GM21360 (cell line): ENCODE measurements around the gene KIFC3.
"Not testable (repeated sequence)": the region's sequence is repeated elsewhere in the genome, so short reads cannot be mapped to it uniquely, and the experiment has no call there.

Experiments
- ATAC-seq: cut with Tn5 transposase; IDR thresholded peaks from one replicate; pipeline ENCODE4 v1.9.1; 2021; ENCODE audit warnings: mild to moderate bottlenecking, moderate library complexity; ENCODE audit not compliant: unreplicated experiment

Gene KIFC3

DNA sequence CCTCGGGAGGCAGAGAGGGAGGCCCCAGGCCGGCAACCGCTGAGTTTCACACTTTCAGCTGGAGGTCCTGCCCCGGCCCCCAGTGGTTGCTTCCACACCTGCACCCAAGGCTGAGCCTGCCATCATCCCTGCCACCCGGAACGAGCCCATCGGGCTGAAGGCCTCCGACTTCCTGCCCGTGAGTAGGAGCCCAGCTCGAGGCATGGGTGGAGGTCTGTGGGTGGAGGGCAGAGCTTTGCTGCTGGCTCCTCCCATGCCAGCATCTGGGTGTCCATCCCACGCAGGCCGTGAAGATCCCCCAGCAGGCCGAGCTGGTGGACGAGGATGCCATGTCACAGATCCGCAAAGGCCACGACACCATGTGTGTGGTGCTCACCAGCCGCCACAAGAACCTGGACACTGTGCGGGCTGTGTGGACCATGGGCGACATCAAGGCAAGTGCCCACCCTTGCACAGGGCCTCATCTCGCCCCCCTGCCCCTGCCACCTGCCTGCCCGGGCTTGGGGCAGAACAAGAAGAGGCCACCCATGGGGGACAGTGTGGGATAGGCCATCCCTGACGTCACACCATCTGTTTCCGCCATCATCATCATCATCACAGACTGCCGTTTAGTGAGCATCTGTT is 47.1 kb downstream of the KIFC3 start:
- ATAC-seq, result no peak

DNA sequence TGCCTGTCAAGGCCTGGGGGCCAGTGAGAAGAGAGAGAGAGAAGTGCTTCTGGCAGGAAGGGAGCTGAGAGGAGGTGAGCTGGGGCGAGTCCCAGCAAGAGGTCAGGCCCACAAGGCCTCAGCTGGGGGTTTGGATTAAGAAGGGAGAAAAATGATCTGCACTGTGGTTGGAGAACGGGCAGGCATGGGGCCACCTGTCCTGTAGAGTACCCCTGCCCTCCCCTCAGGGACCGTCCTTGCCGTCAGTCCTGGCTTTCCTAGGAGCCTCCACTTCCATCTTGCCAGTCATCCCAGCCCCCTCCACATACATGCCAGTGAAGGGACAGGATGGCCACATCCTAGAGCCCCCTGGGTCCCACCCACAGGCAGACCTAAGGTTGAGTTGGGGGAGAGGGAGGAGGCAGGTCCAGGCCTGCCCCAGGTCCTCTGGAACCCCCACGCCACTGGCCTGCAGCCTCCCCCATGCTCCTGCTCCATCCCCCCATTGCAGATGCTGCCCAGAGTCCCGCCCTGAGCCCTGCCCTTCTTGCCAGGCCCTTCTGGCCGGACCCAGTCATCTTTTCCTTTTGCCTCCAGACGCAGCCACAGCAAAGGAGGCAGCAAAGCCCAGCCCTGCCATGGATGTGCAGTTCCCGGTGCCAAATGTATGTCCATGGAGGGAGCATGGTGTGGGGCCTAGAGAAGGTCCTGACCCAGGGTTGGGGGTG is 47.8 kb downstream of the KIFC3 start:
- ATAC-seq, result no peak

DNA sequence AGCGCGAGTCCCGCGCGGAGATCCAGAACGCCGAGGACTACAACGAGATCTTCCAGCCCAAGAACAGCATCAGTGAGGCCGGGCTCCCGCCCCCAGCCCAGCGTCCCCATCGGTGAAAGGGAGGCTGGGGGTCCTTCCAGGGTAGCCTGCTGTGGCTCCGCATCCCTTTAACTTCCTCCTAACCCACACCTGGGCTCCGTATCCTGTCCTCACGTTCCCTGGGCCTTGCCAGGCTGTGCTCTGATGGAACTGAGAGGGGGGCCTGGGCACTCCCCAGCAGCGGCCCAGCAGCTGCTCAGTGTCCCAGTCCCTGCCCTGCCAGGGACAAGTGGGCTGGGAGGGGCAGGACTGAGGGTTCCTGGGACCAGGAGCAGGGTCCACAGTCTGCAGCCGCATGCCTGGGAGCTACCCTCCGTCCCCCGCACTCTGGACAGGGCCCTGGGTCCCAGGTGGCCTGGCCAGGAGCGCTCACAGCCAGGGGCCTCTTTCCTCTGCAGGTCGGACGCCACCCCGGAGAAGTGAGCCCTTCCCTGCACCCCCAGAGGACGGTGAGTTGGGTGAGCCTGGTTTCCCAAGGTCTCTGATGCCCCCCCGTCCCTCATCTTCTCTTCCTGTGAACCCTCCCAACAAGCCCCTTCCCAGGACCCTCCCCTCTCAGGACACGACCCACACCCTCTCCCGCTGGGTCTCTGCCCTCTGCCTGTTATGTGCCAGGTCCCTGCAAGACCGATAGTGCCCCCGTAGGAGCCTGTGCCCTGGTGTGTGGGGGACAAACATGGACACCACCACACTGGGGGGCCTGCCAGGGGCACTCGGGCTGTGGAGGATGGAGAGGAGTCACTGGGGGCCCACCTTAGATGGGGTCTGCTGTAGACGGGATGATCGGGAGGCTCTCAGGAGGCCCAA is 48.6 kb downstream of the KIFC3 start:
- no peak for ATAC-seq

DNA sequence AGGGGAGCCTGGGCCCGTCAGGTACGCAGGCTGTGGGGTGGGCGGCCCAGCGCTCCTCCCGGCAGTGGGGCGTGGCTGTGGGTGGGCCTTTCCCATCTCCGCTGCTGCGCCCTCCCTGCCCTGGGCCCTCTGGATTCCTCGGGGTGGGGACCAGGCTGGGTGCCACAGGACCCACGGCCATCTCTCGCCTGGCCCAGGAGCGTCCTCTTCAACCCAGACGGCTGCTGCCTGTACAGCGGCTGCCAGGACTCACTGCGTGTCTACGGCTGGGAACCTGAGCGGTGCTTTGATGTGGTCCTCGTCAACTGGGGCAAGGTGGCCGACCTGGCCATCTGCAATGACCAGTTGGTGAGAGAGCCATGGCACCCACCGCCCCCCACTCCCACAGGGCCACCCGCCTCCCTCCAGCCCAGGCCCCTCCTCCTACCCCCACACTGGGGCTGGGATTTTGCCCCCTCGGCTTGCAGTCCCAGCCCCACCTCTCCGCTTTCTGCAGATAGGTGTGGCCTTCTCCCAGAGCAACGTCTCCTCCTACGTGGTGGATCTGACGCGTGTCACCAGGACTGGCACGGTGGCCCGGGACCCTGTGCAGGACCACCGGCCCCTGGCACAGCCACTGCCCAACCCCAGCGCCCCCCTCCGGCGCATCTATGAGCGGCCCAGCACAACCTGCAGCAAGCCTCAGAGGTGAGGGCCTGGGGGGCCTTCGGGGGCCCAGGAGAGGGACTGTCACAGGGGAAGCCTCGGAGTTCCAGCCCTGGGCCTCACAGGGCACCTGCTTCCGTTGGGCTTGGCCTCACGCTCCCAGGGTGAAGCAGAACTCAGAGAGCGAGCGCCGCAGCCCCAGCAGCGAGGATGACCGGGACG is 49.5 kb downstream of the KIFC3 start:
- ATAC-seq, result no peak

DNA sequence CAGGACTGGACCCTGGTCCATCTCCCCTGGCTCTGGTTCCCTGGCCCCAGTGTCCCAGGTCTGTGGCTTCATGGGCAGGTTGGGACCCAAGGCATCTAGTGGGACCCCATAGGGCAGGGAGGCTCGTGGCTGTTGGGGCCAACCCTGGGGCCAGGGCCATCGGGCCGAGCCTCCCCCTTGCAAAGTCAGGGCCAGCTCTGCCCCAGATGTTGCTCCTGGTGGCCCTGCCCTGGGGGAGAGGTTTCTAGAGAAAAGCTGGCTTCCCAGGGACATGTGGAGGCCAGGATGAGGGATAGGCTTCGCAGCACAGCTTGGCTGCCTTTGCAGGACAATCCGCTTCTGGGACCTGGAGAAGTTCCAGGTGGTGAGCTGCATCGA is 50.1 kb downstream of the KIFC3 start:
- no peak for ATAC-seq

DNA sequence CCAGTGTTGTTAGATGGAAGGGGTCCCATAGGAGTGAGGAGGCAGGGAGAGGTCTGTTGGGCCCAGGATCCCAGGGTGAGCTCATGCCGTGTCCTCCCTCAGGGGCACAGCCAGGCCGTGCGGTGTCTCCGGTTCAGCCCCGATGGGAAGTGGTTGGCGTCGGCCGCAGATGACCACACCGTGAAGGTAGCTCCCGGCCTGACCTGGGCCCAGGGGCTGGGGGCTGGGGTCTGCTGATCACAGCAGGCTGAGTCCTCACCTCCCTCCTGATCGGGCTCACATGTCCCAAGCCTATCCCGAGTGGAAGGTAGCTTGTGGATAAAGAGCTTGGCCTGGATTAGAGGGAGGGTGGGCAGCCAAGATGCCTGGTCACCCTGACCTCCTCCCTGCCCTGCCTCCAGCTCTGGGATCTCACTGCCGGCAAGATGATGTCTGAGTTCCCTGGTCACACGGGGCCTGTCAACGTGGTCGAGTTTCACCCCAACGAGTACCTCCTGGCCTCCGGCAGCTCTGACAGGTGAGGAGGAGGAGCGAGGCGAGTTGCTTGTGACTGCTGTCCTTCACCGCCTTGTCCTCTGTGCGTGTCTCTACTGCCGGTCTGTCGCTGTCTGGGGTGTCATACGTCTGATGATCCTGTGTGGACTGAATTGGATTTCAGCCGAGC is 50.6 kb downstream of the KIFC3 start:
- ATAC-seq, result no peak

DNA sequence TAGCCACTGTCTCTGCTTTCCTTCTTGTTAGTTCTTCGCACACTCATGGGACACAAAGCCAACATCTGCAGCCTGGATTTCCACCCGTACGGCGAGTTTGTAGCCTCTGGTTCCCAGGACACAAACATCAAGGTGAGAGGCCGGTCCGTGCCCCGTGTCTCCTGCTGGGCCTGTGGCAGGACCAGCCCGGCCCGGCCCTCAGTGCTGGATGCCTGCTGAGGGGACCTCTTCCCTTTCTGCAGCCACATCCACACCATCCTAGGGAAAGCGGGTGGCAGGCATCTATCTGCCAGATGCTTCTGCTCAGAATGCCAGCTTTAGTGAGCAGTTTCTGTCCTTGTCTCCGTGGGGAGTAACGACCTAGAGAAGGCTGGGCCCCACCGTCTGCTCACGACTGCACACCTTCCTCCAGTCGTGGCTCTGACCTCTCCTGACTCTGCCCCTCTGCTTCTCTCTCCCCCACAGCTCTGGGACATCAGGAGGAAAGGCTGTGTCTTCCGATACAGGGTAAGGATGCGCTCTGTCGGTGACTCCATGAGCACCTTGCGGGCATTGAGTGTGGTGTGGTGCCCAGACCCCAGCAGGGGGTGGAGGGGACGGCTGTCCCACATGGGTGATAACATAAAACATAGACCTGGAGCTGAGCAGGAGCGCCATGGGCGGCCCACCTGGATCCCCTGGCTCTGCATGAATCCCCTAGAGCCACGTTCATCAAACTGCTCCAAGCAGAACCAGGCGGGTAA is 51.3 kb downstream of the KIFC3 start:
- ATAC-seq, result no peak

DNA sequence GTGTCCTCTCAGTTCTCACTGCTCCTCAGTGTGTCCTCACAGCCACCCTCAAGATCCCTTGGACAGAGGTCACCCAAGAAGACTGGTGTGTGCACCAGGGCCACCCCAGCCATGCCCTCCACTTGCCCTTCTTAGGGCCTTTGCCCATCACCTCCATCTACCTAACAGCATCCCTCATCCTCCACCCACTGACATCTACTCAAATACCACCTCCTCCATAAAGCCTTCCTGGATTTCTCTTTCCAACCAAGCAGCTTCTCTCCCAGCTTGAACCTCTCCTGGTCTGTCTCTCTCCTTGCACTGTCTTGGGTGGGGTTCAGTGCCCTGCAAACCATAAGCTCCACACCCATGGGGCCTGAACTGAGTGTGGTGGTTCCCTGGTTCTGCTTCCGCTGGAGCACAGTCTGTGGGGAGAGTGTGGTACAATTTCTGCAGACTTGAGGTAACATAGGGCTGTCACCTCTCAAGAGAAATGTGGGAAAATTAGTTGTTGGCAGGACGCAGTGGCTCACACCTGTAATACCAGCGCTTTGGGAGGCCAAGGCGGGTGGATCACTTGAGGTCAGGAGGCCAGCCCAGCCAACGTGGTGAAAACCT is 52.3 kb downstream of the KIFC3 start:
- no peak for ATAC-seq

DNA sequence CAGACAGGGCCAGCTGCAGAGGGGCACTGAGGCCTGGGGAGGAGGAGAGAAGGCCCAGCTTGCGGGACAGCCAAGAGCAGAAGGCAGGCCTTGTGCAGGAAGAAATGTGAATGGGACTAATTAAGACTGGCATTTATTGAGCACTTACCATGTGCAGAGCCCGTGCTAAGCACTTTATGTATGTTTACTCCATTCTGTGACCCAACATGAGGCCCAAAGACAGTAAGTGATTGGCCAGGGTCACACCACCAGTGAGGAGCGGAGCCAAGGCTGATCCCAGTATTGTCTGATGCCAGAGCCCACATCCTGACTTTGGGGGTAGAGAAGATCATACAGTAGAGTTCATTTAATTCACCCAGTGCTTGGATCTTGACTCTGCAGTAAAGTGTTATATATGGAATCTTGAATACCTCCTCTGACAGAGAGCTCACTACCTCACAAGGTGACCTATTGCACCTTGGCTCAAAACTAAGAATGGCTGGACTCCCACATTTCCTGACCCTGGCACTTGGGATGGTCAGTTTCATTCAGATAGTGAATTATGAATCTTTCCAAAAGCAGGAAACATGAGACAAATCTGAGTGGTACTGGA is 53.1 kb downstream of the KIFC3 start:
- no peak for ATAC-seq

DNA sequence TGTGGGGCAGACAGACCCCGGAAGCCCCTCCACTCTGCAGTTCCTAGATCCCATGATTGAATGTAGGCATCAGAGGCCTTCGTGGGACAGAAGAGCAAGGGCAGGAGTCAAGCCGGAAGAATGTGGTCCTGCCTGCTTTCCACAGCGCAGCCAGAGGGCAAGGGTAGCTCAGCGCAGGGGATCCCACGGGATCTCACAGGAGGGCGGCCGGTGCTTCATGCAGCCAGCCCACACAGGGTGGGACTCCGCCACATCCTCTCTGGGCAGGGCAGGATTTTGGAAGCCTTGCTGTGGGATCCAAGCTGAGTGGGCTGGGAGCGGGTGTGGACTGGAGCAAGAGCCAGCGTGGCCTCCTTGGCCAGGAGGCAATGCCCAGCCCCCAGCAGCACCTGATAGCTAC is 53.7 kb downstream of the KIFC3 start:
- no peak for ATAC-seq

DNA sequence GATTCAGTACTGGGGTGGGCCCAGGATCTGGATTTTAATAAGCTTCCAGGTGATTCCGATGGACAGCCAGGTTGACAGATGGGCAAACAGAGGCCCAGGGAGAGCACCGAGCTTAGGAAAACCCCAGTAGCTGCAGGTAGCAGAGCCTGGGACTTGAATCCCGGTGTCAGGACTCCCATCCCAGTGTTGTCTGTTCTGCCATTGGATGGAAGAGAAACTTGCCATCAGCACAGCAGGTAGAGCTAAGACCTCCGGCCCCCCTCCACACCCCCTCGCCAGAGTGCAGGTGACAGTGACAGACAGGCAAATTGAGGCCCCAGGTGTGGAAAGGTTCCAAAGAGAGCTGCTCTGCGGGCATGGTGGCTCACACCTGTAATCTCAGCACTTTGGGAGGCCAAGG is 54.3 kb downstream of the KIFC3 start:
- no peak for ATAC-seq

DNA sequence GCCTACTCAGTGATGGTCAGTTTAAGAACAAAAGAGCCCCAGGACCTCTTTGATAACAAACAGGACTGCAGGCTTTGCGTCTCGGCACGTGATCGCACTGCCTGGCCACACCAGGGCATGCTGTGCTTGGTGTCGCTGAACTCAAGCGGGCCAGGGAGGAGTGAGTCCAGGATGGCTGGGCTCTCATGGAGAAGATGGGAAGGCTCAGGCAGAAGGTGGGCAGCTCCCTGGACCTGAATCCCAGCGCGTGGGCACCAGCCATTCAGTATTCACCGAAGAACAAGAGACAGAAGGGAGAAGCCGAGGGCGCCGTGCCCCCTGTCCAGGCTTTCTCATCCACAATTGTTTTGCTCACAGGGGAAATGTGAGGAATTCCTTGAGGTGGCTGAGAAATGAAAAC is 54.8 kb downstream of the KIFC3 start:
- ATAC-seq, result no peak

DNA sequence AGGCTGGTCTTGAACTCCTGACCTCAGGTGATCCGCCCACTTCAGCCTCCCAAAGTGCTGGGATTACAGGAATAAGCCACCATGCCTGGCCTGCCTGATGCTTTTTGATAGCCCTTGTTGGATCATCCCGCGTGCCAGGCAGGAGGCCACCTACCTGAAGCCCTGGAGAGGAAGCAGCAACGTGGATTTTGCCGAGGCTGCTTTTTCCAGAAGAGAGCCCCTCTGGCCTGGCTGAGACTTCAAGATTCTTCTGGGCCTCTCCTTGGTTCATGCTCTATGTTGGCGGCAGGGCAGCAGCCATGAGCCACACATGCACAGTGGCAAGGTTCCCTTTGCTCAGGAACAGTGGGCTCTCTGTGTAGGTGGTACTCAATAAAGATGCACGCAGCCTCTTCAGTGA is 55.2 kb downstream of the KIFC3 start:
- ATAC-seq, result no peak

DNA sequence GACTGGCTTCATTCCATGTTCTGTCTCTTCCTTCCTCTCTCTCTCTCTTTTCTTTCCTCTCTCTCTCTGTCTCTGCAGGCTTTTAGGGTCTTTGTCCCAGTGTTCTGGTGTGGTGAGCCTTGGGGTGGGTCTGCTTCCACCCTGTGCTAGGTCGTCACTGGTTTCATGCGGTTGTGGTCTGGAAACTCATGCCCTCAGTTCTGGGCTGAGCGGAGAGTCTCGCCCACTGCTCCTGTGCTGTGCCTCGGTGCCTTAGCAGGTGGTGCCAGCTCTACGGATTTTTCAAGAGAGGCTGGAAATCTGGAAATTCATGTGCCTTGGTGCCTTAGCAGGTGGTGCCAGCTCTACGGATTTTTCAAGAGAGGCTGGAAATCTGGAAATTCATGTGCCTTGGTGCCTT is 56.0 kb downstream of the KIFC3 start:
- ATAC-seq, result not testable (repeated sequence)

DNA sequence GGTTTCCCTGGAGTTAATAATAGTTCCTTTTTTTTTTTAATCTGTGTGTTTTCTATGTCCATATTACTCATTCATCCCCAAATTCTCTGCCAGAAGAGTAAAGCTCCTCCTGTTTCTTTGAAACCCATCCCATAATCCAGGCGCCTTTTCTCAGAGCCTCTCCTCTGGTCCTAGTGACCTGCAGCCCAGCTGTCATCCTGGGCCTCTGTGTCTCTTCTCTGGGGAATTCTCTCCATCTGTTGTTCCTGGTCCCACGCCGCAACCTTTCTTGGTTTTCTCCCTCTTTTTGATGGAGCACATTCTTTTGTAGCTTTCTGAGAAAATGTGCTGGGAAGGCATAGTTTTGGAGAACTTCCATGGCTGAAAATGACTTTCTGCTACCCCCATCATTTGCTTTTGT is 56.5 kb downstream of the KIFC3 start:
- ATAC-seq, result no peak

DNA sequence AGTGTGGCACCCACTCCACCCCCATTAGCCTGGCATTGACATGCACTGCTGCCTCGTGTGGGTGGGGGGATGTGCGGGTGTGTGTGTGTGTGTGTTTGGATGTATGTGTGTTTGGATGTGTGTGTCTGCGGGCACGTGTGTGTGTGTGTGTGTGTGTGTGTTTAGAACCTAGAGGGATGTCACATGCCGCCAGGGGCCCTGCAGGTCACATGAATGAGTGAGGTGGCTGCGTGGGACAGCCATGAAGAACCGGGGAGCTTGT is 57.7 kb downstream of the KIFC3 start:
- ATAC-seq, result no peak

DNA sequence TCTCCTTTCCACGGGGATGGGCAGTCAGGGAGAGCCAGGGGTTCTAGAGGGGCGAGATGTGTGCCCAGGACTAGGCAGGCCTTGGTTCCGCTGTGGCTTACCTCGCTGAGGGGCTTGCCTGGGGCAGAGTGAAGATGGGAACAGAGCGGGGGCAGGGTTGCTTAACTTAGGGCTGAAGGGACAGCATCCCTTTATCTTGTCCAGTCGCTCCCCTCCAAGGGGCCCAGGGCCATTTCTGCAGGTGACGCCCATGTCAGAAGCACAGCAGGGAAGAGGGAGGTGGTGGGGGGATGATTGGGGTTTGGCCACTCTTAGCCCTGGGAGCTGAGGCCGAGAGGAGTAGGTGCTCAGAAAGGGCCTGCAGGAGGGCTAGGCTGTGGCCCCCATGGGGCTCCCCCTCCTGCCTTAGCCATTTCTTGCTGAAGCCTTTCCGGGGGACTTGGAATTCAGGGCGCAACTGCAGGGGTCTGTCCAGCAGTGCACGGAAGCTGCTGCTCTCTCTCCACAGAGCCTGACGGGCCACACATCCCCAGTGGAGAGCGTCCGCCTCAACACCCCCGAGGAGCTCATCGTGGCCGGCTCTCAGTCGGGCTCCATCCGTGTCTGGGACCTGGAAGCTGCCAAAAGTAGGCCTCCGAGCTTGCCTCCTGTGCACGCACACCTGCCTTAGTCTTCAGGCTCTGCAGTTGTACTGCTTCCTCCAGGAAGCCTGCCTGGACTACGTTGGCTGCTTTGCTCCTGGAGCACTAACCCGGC is 58.2 kb downstream of the KIFC3 start:
- no peak for ATAC-seq

DNA sequence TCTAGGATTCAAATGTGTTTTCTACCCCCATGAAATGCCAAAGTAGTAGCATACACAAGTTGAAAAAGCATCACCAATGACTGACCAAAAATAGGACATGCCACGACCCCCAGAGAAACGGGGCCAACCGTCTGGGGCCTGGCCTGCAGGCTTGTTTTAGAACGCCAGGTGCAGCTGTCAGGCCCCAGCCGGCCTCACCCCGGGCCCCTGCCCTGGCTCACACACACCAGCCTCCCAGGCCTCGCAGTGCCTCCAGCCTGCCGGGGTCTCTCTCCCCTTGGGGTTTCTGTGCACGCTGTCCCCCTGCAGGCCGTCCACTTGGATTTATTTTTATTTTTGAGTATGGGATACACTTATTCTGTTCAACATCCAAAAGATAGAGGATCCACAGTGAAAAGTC is 58.8 kb downstream of the KIFC3 start:
- no peak for ATAC-seq

DNA sequence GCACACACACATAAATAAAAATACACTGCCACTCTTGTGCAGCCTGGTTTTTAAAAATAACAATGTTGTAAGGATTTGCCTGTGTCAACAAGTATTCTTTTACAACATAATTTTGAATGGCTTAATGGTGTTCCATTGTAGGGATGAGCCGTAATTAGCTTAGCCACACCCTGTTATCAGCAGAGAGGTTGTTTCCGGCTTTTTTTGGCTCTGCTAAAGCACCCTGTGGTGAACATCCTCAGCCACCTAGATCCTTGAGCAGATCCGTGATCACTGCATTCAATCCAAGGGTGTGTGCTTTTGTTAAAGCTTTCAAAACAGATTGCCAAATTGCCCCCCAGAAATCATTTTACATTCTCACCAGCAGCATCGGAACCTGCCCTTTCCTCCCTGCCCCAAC is 59.7 kb downstream of the KIFC3 start:
- ATAC-seq, result no peak
